ENCODE results near the gene ACTG1. TPM values are rescaled to one million over a fixed set of nuclear protein-coding genes. Genes with fewer than 3 reads are reported as not detected.

Gene ACTG1
- total and polyA plus RNA-seq, 9 of the 15 experiments (the other 6 are each of a cell fraction or from before 2014, with no cell fraction given): 224 to 1,775 (median 568) TPM

DNA sequence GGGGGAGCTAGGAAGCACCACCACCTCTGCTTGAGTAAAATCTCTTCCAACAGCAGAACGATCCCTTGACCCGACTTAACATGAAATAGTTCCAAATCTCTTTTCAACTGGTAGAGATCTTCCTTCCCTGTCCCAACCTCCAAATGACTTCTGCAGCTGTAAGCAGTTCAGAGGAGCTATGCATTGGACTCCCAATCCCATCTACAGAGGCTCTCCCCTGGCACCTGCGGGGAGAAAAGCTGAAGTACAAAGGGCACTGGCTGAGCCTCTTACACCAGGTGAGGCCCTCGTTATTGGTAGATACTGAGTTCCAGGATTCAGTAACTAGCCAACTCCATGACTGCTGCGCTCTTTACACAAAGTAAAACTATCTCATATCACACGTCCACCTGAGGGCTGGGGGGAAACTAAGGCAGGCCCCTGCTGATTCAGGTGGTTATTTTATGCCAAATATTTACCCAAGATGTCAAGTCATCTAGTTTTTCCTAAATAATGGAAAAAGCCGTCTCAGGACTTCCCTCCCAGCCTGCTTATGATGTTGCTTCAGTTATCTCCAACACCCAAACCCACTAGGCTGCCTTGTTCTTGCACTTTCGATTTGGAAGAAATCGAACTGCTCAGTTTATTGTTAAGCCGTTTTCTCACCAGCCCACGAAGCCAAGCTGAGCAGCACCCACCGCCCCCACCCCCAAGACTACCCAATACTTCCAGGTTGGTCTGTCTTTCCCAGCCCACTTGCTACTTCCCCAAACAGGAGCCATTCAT is 3.2 kb downstream of the ACTG1 start (continued):
- TF ChIP-seq MEIS2 (IDR thresholded peaks at IDR 0.05; ENCODE audit: partially characterized antibody) (no peak), JUNB (CRISPR knock-in tag; conservative IDR thresholded peaks at IDR 0.05) (no peak), RAD51 (IDR thresholded peaks at IDR 0.05; ENCODE audit: borderline replicate concordance, low read depth) (no peak), FOXJ2 (tag; IDR thresholded peaks at IDR 0.05) (no peak), SRSF9 (IDR thresholded peaks at IDR 0.05; ENCODE audit: borderline replicate concordance, low read depth, low read length) (no peak), HDAC8 (tag; IDR thresholded peaks at IDR 0.05) (no peak), ZBED1 (IDR thresholded peaks at IDR 0.05) (peak; percentile 88; the same call in 1 of the 2 replicates), HIVEP1 (CRISPR knock-in tag; IDR thresholded peaks at IDR 0.05) (no peak), HCFC1 (IDR thresholded peaks at IDR 0.05; ENCODE audit: low read depth, low read length) (no peak), ZNF589 (CRISPR knock-in tag; IDR thresholded peaks at IDR 0.05; ENCODE audit: low read depth) (no peak), ILF3 (IDR thresholded peaks at IDR 0.05; ENCODE audit: borderline replicate concordance) (peak; percentile 68; the same call in 1 of the 2 replicates), SREBF1 (IDR thresholded peaks at IDR 0.05; ENCODE audit: borderline replicate concordance, low read depth, low read length) (no peak), HNRNPL (IDR thresholded peaks at IDR 0.05; ENCODE audit: low read depth, low read length) (no peak), RAD21 (CRISPR knock-in tag; conservative IDR thresholded peaks at IDR 0.05 in 1 of 2, IDR thresholded peaks at IDR 0.05 in 1 of 2) (no peak), ARID2 (IDR thresholded peaks at IDR 0.05) (no peak), ZKSCAN1 (IDR thresholded peaks at IDR 0.05; ENCODE audit: low read depth, low read length) (0 out of 2 replicates have a peak, but pooled peaks have one; percentile 2), FOXA3 (CRISPR knock-in tag; conservative IDR thresholded peaks at IDR 0.05 in 1 of 2, IDR thresholded peaks at IDR 0.05 in 1 of 2) (no peak), FOXM1 (IDR thresholded peaks at IDR 0.05; ENCODE audit: low read depth) (no peak), FOXM1 (CRISPR knock-in tag; IDR thresholded peaks at IDR 0.05; ENCODE audit: low read depth) (no peak), GATAD2B (IDR thresholded peaks at IDR 0.05; ENCODE audit: borderline replicate concordance) (no peak), ZNF408 (CRISPR knock-in tag; IDR thresholded peaks at IDR 0.05; ENCODE audit: low read depth) (no peak), MAZ (CRISPR knock-in tag; conservative IDR thresholded peaks at IDR 0.05 in 1 of 2, IDR thresholded peaks at IDR 0.05 in 1 of 2) (peak; percentile 42 to 46; a peak in 1 of 4 replicates), ZNF217 (CRISPR knock-in tag; IDR thresholded peaks at IDR 0.05) (no peak), ZNF311 (CRISPR knock-in tag; IDR thresholded peaks at IDR 0.05) (no peak), ATF4 (CRISPR knock-in tag; IDR thresholded peaks at IDR 0.05) (peak; percentile 52), ZNF431 (CRISPR knock-in tag; IDR thresholded peaks at IDR 0.05) (no peak)
- TF ChIP-seq, protein P1, sequence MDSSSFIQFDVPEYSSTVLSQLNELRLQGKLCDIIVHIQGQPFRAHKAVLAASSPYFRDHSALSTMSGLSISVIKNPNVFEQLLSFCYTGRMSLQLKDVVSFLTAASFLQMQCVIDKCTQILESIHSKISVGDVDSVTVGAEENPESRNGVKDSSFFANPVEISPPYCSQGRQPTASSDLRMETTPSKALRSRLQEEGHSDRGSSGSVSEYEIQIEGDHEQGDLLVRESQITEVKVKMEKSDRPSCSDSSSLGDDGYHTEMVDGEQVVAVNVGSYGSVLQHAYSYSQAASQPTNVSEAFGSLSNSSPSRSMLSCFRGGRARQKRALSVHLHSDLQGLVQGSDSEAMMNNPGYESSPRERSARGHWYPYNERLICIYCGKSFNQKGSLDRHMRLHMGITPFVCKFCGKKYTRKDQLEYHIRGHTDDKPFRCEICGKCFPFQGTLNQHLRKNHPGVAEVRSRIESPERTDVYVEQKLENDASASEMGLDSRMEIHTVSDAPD (CRISPR knock-in tag; IDR thresholded peaks at IDR 0.05): no peak
- TF ChIP-seq, protein P2, sequence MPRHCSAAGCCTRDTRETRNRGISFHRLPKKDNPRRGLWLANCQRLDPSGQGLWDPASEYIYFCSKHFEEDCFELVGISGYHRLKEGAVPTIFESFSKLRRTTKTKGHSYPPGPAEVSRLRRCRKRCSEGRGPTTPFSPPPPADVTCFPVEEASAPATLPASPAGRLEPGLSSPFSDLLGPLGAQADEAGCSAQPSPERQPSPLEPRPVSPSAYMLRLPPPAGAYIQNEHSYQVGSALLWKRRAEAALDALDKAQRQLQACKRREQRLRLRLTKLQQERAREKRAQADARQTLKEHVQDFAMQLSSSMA (CRISPR knock-in tag; IDR thresholded peaks at IDR 0.05): no peak

Data from K562 (cell line).